NT2/D1 (cell line): ENCODE data around the gene OLFML2B.
A peak's percentile ranks its signal among the peaks of the same experiment; 100 is the strongest.
"Not testable (repeated sequence)": the region's sequence is repeated elsewhere in the genome, so short reads cannot be mapped to it uniquely, and the experiment has no call there.

Experiments
- DNase-seq: peaks from one replicate; pipeline ENCODE4 v3.0.0-alpha.2; 2011; ENCODE audit warnings: low read depth, low spot score
- H3K27me3 ChIP-seq: 2 replicates; pipeline ENCODE4 v1.6.0; 2011; ENCODE audit warnings: mild to moderate bottlenecking; ENCODE audit not compliant: insufficient read length, insufficient read depth
- H3K36me3 ChIP-seq: 2 replicates; pipeline ENCODE4 v1.6.1; 2011; ENCODE audit warnings: mild to moderate bottlenecking, low read length, mixed read lengths; ENCODE audit not compliant: insufficient read depth, insufficient read length
- H3K4me1 ChIP-seq: 2 replicates; pipeline ENCODE4 v1.5.1; 2011; ENCODE audit not compliant: insufficient read depth, insufficient read length
- H3K4me3 ChIP-seq: 2 replicates; pipeline ENCODE4 v1.5.1; 2011; ENCODE audit warnings: low read depth; ENCODE audit not compliant: insufficient read length
- H3K9ac ChIP-seq: 2 replicates; pipeline ENCODE4 v1.6.0; 2011; ENCODE audit warnings: low read depth; ENCODE audit not compliant: insufficient read length
- H3K9me3 ChIP-seq: 2 replicates; pipeline ENCODE4 v1.5.1; 2011; ENCODE audit warnings: mild to moderate bottlenecking, low read length; ENCODE audit not compliant: insufficient read depth
- SUZ12 ChIP-seq: IDR thresholded peaks from 2 replicates; pipeline ENCODE4 v1.6.1; 2011; ENCODE audit not compliant: insufficient read length, insufficient read depth; ENCODE audit errors: extremely low read depth
- YY1 ChIP-seq: IDR thresholded peaks from 2 replicates; pipeline ENCODE4 v1.6.1; 2011; ENCODE audit not compliant: insufficient read length, insufficient read depth
- ZNF274 ChIP-seq: IDR thresholded peaks from 2 replicates; pipeline ENCODE4 v1.6.1; 2011; ENCODE audit warnings: mild to moderate bottlenecking, low read depth, low read length

The OLFML2B gene

GRCh38 chr1:162067466-162067865, 43.8 kb upstream of the OLFML2B start:
- H3K4me1 ChIP-seq = peaks cover 6% of the 10 kb centered on the region

GRCh38 chr1:162066836-162067235, 43.2 kb upstream of the OLFML2B start:
- H3K4me1 ChIP-seq, H3K9ac ChIP-seq, DNase-seq, H3K36me3 ChIP-seq, H3K4me3 ChIP-seq, H3K9me3 ChIP-seq: not testable (repeated sequence)
- H3K27me3 ChIP-seq = peaks cover 14% of the 10 kb centered on the region

More at GRCh38 chr1:162067466-162067865, 43.8 kb upstream of the OLFML2B start:
- no peaks in the 10 kb centered on the region for H3K9me3 ChIP-seq
- H3K4me3 ChIP-seq = no peak overlapping the region
- no peak for DNase-seq
- H3K9ac ChIP-seq = no peak overlapping the region
- no peaks in the 10 kb centered on the region for H3K36me3 ChIP-seq
- no peak for TF ChIP-seq SUZ12
- no peak for TF ChIP-seq YY1
- no peak for TF ChIP-seq ZNF274
- H3K27me3 ChIP-seq = peaks cover 14% of the 10 kb centered on the region

GRCh38 chr1:162065016-162065415, 41.3 kb upstream of the OLFML2B start:
- H3K9me3 ChIP-seq = no peaks in the 10 kb centered on the region
- H3K4me1 ChIP-seq = no peaks in the 10 kb centered on the region
- no peak for TF ChIP-seq YY1
- no peak for TF ChIP-seq ZNF274
- no peak for TF ChIP-seq SUZ12
- no peak for DNase-seq
- no peak overlapping the region for H3K4me3 ChIP-seq
- H3K27me3 ChIP-seq = peaks cover 14% of the 10 kb centered on the region
- H3K36me3 ChIP-seq = no peaks in the 10 kb centered on the region
- H3K9ac ChIP-seq = no peak overlapping the region

GRCh38 chr1:162062542-162063015, 38.9 kb upstream of the OLFML2B start:
- Histone ChIP-seq H3K27me3 (peaks cover 2% of the 10 kb centered on the region), H3K9ac (no peak overlapping the region), H3K4me1 (no peaks in the 10 kb centered on the region), H3K9me3 (no peaks in the 10 kb centered on the region), H3K4me3 (no peak overlapping the region), H3K36me3 (no peaks in the 10 kb centered on the region)
- no peak for TF ChIP-seq YY1
- no peak for TF ChIP-seq ZNF274
- no peak for TF ChIP-seq SUZ12
- no peak for DNase-seq

GRCh38 chr1:162060314-162060713, 36.6 kb upstream of the OLFML2B start:
- Histone ChIP-seq H3K27me3 (no peaks in the 10 kb centered on the region), H3K4me1 (peaks cover under 1% of the 10 kb centered on the region), H3K9me3 (no peaks in the 10 kb centered on the region), H3K4me3 (no peak overlapping the region), H3K36me3 (no peaks in the 10 kb centered on the region), H3K9ac (no peak overlapping the region)
- DNase-seq = no peak
- TF ChIP-seq ZNF274 = no peak
- TF ChIP-seq YY1 = no peak
- TF ChIP-seq SUZ12 = no peak

- no peak overlapping the region for H3K4me3 ChIP-seq
- peaks cover 3% of the 10 kb centered on the region for H3K4me1 ChIP-seq
- no peaks in the 10 kb centered on the region for H3K27me3 ChIP-seq
- H3K36me3 ChIP-seq = no peaks in the 10 kb centered on the region
- TF ChIP-seq ZNF274 (no peak), YY1 (no peak), SUZ12 (no peak)
- no peak for DNase-seq
- no peak overlapping the region for H3K9ac ChIP-seq
- no peaks in the 10 kb centered on the region for H3K9me3 ChIP-seq
Measured at GRCh38 chr1:162059721-162060120, 36.1 kb upstream of the OLFML2B start.

- no peak overlapping the region for H3K9ac ChIP-seq
- TF ChIP-seq ZNF274 (no peak), SUZ12 (no peak), YY1 (no peak)
- no peaks in the 10 kb centered on the region for H3K9me3 ChIP-seq
- peaks cover 3% of the 10 kb centered on the region for H3K4me1 ChIP-seq
- H3K36me3 ChIP-seq = no peaks in the 10 kb centered on the region
- no peak overlapping the region for H3K4me3 ChIP-seq
- H3K27me3 ChIP-seq = no peaks in the 10 kb centered on the region
- no peak for DNase-seq
Measured at GRCh38 chr1:162056579-162056978, 32.9 kb upstream of the OLFML2B start.

- H3K4me3 ChIP-seq = no peak overlapping the region
- H3K27me3 ChIP-seq = no peaks in the 10 kb centered on the region
- H3K4me1 ChIP-seq = peaks cover 3% of the 10 kb centered on the region
- TF ChIP-seq YY1 (peak; percentile 50), SUZ12 (no peak), ZNF274 (no peak)
- H3K9me3 ChIP-seq = no peaks in the 10 kb centered on the region
- H3K36me3 ChIP-seq = no peaks in the 10 kb centered on the region
- H3K9ac ChIP-seq = no peak overlapping the region
- DNase-seq = peak; percentile 72
Measured at GRCh38 chr1:162056043-162056442, 32.4 kb upstream of the OLFML2B start.
